CD4-positive, alpha-beta T cell treated with Interleukin-17A for 1 hour (primary cell): ENCODE data around the gene KPNA6.

Experiments
- DNase-seq: peaks from one replicate; pipeline ENCODE4 v3.0.0-alpha.2; 2020

The KPNA6 gene

DNA sequence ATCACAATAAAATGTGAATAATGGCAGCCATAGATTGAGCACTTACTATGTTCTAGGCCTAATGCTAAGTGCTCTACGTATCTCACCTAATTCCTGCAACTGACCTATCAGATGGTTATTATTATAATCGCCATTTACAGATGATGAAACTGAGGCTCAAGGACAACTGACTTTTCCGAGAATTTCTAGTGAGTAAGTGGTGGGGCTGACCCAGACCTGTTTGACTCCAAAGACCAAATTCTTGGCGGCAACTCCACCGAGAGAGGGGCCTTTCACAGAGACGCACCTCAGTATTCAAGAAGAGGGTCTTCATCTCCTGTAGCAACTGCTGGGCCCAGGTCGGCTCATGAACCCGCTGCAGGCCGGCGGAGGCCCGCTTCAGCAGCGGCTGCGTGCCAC is 113.7 kb downstream of the KPNA6 start:
- no peak for DNase-seq

DNA sequence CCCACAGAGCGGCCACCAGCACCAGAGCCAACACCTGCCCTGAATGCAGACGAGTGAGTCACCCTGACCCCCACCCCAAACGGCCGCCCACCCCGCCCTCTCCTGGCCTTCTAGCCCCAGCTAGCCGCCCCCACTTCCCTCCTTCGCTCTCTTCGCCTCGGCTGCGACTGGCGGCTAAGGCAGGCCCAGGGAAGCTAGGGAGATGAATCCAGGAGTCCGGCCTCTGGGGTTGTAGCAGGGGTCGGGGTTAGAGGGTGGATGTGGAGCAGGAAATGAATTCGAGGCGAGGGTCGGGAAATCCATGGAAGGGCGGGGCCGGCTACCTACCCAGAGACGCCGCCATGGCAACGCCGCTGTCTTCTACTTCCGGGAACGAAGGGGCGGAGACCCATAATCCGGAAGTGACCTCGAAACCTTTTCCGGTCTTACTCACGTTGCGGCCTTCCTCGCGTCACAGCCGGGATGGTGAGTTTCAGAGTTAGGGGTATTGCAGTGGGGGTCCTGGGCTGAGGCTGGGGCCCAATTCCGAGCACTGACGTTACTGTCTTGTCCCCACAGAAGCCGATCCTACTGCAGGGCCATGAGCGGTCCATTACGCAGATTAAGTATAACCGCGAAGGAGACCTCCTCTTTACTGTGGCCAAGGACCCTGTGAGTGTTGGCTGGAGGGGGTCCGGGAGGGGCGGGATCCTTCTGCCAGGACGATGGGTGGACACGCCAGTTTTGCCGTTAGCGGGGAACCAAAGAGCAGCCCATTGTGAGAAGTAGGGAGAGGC is 114.3 kb downstream of the KPNA6 start, which contains the start of the genes EIF3I and TMEM234:
Gene EIF3I, plus strand, starts transcription at position 428 of the 776 bp plus-strand sequence. Its CDS starts 35 bp downstream, at position 463.
Gene TMEM234, minus strand, starts transcription at position 374 of the 776 bp plus-strand sequence. Its CDS starts 31 bp downstream, at position 343.
- peak; percentile 94 for DNase-seq

DNA sequence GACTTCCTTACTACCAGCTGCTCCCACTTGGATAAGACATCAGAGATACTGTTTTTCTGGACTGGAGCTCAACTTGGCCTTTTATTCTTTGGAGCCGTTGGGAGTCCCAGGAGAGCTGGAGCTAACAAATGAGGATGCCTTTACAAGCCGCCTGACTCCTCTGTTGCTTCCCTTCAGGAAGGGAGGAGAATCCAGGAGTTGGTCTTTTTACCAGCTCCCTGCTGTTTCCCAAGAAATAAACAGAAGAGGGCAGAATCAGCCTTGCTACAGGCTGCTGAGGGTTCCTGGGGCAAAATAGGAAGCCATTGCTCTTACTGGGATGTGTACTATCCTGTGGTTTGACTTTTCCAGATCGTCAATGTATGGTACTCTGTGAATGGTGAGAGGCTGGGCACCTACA is 115.8 kb downstream of the KPNA6 start:
- DNase-seq, result no peak

DNA sequence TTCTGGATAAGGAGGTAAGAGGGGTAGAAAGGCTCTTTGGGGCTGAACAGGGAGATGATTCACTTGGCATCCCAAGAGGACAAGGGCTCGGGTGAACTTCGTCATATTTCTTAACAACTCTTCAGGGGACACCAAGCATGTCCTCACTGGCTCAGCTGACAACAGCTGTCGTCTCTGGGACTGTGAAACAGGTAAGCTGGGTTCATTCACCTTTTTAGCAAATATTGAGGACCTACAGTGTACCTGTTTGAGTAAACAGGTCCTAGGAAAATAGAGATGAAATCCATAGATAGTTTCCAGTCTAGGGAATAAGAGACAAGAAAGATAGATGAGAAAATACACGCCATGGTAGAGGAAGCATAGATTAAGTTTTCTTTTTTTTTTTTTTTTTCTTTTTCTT is 116.4 kb downstream of the KPNA6 start:
- DNase-seq, result no peak
